GM23338 (cell line): ENCODE measurements around the gene FBXO47. TPM values are rescaled to one million over a fixed set of nuclear protein-coding genes. Genes with fewer than 3 reads are reported as not detected.

Experiments
- ATAC-seq: fragments of 200-7000 bp; cut with Tn5 transposase; 3 replicates; pipeline ENCODE4 v1.9.1; 2020
- DNase-seq: peaks from one replicate; pipeline ENCODE4 v3.0.0-alpha.2; 2015; ENCODE audit warnings: low spot score
- H2AFZ ChIP-seq: fragments of 200-600 bp; sonication (generic); 2 replicates; pipeline ENCODE4 v1.8.0; 2016; ENCODE audit warnings: antibody characterized with exemption, mild to moderate bottlenecking, moderate library complexity
- H3F3A ChIP-seq: fragments of 200-600 bp; sonication (generic); replicated peaks from 2 replicates; pipeline ENCODE4 v1.8.0; 2017; ENCODE audit warnings: antibody characterized with exemption, mixed run types, low read depth
- H3K27ac ChIP-seq: fragments of 200-600 bp; sonication (generic); 2 replicates; pipeline ENCODE4 v1.6.1; 2016; ENCODE audit warnings: low read depth
- H3K27me3 ChIP-seq: fragments of 200-600 bp; sonication (generic); 2 replicates; pipeline ENCODE4 v1.8.0; 2016; ENCODE audit warnings: mild to moderate bottlenecking, mixed run types, moderate library complexity; ENCODE audit not compliant: insufficient read depth
- H3K36me3 ChIP-seq: fragments of 200-600 bp; sonication (generic); 2 replicates; pipeline ENCODE4 v1.8.0; 2016; ENCODE audit warnings: mild to moderate bottlenecking; ENCODE audit not compliant: insufficient read depth
- H3K4me1 ChIP-seq: fragments of 200-600 bp; sonication (generic); 2 replicates; pipeline ENCODE4 v1.8.0; 2016; ENCODE audit warnings: mild to moderate bottlenecking, moderate library complexity; ENCODE audit not compliant: insufficient read depth
- H3K4me2 ChIP-seq: fragments of 200-600 bp; sonication (generic); 2 replicates; pipeline ENCODE4 v1.7.1; 2017; ENCODE audit warnings: mixed run types
- H3K4me3 ChIP-seq: fragments of 200-600 bp; sonication (generic); 2 replicates; pipeline ENCODE4 v1.6.1; 2016; ENCODE audit warnings: mixed run types
- H3K79me2 ChIP-seq: fragments of 200-600 bp; sonication (generic); replicated peaks from 2 replicates; pipeline ENCODE4 v1.8.0; 2017; ENCODE audit warnings: mild to moderate bottlenecking; ENCODE audit not compliant: insufficient read depth
- H3K9me2 ChIP-seq: fragments of 200-600 bp; sonication (generic); 2 replicates; pipeline ENCODE4 v1.8.0; 2017; ENCODE audit not compliant: insufficient read depth
- H4K20me1 ChIP-seq: fragments of 200-600 bp; sonication (generic); replicated peaks from 2 replicates; pipeline ENCODE4 v1.8.0; 2017; ENCODE audit warnings: mild to moderate bottlenecking; ENCODE audit not compliant: insufficient read depth
- H3K27ac Mint-ChIP-seq: 2 replicates; pipeline ENCODE4 v1.8.0; 2020; ENCODE audit warnings: inconsistent platforms, mild to moderate bottlenecking, moderate library complexity, mixed read lengths
- H3K27me3 Mint-ChIP-seq: 3 replicates; pipeline ENCODE4 v1.8.0; 2022; ENCODE audit warnings: low read depth, mild to moderate bottlenecking, moderate library complexity, mixed read lengths, inconsistent platforms; ENCODE audit not compliant: insufficient read depth, poor library complexity
- H3K36me3 Mint-ChIP-seq: 3 replicates; pipeline ENCODE4 v1.8.0; 2021; ENCODE audit warnings: low read depth, mild to moderate bottlenecking, inconsistent platforms, moderate library complexity, mixed read lengths
- H3K4me1 Mint-ChIP-seq: 3 replicates; pipeline ENCODE4 v1.8.0; 2020; ENCODE audit warnings: mild to moderate bottlenecking, inconsistent platforms, mixed read lengths
- H3K4me3 Mint-ChIP-seq: 3 replicates; pipeline ENCODE4 v1.8.0; 2021; ENCODE audit warnings: moderate library complexity, mild to moderate bottlenecking, inconsistent platforms, mixed read lengths
- H3K9me3 Mint-ChIP-seq: 3 replicates; pipeline ENCODE4 v1.8.0; 2020; ENCODE audit warnings: moderate library complexity, mild to moderate bottlenecking, inconsistent platforms, mixed read lengths
- CREB1 ChIP-seq: fragments of 250-450 bp; sonication (Bioruptor Pico); IDR thresholded peaks from 2 replicates; pipeline ENCODE4 v1.5.0; 2020; ENCODE audit warnings: low read depth, mild to moderate bottlenecking, moderate library complexity
- EZH2 ChIP-seq: fragments of 200-600 bp; sonication (generic); IDR thresholded peaks from one replicate; pipeline ENCODE4 v1.8.0; 2017; ENCODE audit warnings: antibody characterized with exemption, mild to moderate bottlenecking, low read depth; ENCODE audit not compliant: unreplicated experiment
- EZH2phosphoT487 ChIP-seq: fragments of 200-600 bp; sonication (generic); IDR thresholded peaks from one replicate; pipeline ENCODE4 v1.8.1; 2018; ENCODE audit warnings: antibody characterized with exemption; ENCODE audit not compliant: unreplicated experiment
- JUNB ChIP-seq: IDR thresholded peaks from one replicate; pipeline ENCODE4 v1.6.1; 2016; ENCODE audit warnings: antibody characterized with exemption; ENCODE audit not compliant: unreplicated experiment
- NANOG ChIP-seq: IDR thresholded peaks from 2 replicates; pipeline ENCODE4 v1.6.1; 2016; ENCODE audit warnings: antibody characterized with exemption, borderline replicate concordance
- POLR2AphosphoS5 ChIP-seq: IDR thresholded peaks from 2 replicates; pipeline ENCODE4 v1.6.1; 2016; ENCODE audit warnings: antibody characterized with exemption, low read depth
- STAT1 ChIP-seq: IDR thresholded peaks from one replicate; pipeline ENCODE4 v1.6.1; 2016; ENCODE audit warnings: antibody characterized with exemption; ENCODE audit not compliant: unreplicated experiment
- ZNF114 ChIP-seq: fragments of 250-450 bp; sonication (Bioruptor Pico); IDR thresholded peaks from 2 replicates; pipeline ENCODE4 v1.5.0; 2020; ENCODE audit warnings: mild to moderate bottlenecking, moderate library complexity
- ZNF331 ChIP-seq: fragments of 250-450 bp; sonication (Bioruptor Pico); IDR thresholded peaks from 2 replicates; pipeline ENCODE4 v1.5.0; 2020; ENCODE audit warnings: low read depth, mild to moderate bottlenecking, moderate library complexity
- polyA plus RNA-seq: library from polyadenylated mRNA; unstranded; fragments of >200 nt; fragmentation: Nextera tagmentation; extraction: Ambion mirVana; gene quantifications from 2 replicates; pipeline ENCODE4 v1.2.1, GENCODE V29; 2016
- total RNA-seq: library from RNA; depleted of rRNA; stranded (reverse); fragments of >200 nt; shearing (Covaris generic); gene quantifications from 2 replicates; pipeline ENCODE4 v1.2.3, GENCODE V29; 2014
- TF ChIP-seq, protein P1 (sequence below): fragments of 250-450 bp; sonication (Bioruptor Pico); IDR thresholded peaks from 2 replicates; pipeline ENCODE4 v1.5.0; 2020; ENCODE audit warnings: mild to moderate bottlenecking, moderate library complexity
- TF ChIP-seq, protein P2 (sequence below): IDR thresholded peaks from 2 replicates; pipeline ENCODE4 v1.6.1; 2016; ENCODE audit warnings: antibody characterized with exemption
- TF ChIP-seq, protein P3 (sequence below), 2 experiments: fragments of 200-600 bp in 1 of 2; sonication (generic) in 1 of 2; conservative IDR thresholded peaks; 2 replicates each; pipeline versions ENCODE4 v1.5.1 to v1.6.1; 2016 to 2017; ENCODE audit warnings: antibody characterized with exemption in 2 of 2, low read depth in 2 of 2, mild to moderate bottlenecking in 2 of 2, moderate library complexity in 1 of 2
- TF ChIP-seq, protein P4 (sequence below): IDR thresholded peaks from one replicate; pipeline ENCODE4 v1.6.1; 2018; ENCODE audit warnings: antibody characterized with exemption; ENCODE audit not compliant: unreplicated experiment

FBXO47 gene
- total and polyA plus RNA-seq, 2 experiments from 2014 or later = not detected

DNA sequence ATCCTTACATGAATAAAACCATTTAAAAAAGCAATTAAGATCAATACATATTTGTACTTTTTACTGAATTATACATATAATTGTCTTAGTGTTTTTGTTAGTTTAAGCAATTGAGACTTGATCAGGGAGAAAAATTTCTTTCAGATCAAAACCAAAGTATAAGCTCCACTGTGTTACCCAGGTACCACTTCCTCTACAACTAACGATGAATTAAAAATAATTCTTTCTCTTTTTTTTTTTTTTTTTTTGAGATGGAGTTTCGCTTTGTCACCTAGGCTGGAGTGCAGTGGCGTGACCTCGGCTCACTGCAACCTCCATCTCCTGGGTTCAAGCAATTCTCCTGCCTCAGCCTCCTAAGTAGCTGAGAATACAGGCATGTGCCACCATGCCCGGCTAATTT lies 6.8 kb downstream of the FBXO47 start:
- no peaks in the 10 kb centered on the region for H3K4me1 ChIP-seq
- H3K4me3 Mint-ChIP-seq = no peak overlapping the region
- no peak overlapping the region for H3K27ac Mint-ChIP-seq
- no peak overlapping the region for H3K4me2 ChIP-seq
- no peaks in the 10 kb centered on the region for H3K79me2 ChIP-seq
- H4K20me1 ChIP-seq = no peaks in the 10 kb centered on the region
- DNase-seq = no peak
- H3K36me3 Mint-ChIP-seq = no peaks in the 10 kb centered on the region
- no peaks in the 10 kb centered on the region for H3K36me3 ChIP-seq
- no peak overlapping the region for H3K27ac ChIP-seq
- no peak overlapping the region for H3K4me3 ChIP-seq
- no peak for TF ChIP-seq POLR2AphosphoS5
- no peak for TF ChIP-seq ZNF331 (CRISPR knock-in tag)
- no peak for TF ChIP-seq NANOG
- TF ChIP-seq EZH2phosphoT487 = no peak
- TF ChIP-seq, protein P1, sequence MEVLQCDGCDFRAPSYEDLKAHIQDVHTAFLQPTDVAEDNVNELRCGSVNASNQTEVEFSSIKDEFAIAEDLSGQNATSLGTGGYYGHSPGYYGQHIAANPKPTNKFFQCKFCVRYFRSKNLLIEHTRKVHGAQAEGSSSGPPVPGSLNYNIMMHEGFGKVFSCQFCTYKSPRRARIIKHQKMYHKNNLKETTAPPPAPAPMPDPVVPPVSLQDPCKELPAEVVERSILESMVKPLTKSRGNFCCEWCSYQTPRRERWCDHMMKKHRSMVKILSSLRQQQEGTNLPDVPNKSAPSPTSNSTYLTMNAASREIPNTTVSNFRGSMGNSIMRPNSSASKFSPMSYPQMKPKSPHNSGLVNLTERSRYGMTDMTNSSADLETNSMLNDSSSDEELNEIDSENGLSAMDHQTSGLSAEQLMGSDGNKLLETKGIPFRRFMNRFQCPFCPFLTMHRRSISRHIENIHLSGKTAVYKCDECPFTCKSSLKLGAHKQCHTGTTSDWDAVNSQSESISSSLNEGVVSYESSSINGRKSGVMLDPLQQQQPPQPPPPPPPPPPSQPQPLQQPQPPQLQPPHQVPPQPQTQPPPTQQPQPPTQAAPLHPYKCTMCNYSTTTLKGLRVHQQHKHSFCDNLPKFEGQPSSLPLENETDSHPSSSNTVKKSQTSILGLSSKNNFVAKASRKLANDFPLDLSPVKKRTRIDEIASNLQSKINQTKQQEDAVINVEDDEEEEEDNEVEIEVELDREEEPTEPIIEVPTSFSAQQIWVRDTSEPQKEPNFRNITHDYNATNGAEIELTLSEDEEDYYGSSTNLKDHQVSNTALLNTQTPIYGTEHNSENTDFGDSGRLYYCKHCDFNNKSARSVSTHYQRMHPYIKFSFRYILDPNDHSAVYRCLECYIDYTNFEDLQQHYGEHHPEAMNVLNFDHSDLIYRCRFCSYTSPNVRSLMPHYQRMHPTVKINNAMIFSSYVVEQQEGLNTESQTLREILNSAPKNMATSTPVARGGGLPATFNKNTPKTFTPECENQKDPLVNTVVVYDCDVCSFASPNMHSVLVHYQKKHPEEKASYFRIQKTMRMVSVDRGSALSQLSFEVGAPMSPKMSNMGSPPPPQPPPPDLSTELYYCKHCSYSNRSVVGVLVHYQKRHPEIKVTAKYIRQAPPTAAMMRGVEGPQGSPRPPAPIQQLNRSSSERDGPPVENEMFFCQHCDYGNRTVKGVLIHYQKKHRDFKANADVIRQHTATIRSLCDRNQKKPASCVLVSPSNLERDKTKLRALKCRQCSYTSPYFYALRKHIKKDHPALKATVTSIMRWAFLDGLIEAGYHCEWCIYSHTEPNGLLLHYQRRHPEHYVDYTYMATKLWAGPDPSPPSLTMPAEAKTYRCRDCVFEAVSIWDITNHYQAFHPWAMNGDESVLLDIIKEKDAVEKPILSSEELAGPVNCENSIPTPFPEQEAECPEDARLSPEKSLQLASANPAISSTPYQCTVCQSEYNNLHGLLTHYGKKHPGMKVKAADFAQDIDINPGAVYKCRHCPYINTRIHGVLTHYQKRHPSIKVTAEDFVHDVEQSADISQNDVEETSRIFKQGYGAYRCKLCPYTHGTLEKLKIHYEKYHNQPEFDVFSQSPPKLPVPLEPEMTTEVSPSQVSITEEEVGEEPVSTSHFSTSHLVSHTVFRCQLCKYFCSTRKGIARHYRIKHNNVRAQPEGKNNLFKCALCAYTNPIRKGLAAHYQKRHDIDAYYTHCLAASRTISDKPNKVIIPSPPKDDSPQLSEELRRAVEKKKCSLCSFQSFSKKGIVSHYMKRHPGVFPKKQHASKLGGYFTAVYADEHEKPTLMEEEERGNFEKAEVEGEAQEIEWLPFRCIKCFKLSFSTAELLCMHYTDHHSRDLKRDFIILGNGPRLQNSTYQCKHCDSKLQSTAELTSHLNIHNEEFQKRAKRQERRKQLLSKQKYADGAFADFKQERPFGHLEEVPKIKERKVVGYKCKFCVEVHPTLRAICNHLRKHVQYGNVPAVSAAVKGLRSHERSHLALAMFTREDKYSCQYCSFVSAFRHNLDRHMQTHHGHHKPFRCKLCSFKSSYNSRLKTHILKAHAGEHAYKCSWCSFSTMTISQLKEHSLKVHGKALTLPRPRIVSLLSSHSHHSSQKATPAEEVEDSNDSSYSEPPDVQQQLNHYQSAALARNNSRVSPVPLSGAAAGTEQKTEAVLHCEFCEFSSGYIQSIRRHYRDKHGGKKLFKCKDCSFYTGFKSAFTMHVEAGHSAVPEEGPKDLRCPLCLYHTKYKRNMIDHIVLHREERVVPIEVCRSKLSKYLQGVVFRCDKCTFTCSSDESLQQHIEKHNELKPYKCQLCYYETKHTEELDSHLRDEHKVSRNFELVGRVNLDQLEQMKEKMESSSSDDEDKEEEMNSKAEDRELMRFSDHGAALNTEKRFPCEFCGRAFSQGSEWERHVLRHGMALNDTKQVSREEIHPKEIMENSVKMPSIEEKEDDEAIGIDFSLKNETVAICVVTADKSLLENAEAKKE = no peak
- no peak for TF ChIP-seq JUNB
- no peak for TF ChIP-seq ZNF114 (CRISPR knock-in tag)
- TF ChIP-seq, protein P2, sequence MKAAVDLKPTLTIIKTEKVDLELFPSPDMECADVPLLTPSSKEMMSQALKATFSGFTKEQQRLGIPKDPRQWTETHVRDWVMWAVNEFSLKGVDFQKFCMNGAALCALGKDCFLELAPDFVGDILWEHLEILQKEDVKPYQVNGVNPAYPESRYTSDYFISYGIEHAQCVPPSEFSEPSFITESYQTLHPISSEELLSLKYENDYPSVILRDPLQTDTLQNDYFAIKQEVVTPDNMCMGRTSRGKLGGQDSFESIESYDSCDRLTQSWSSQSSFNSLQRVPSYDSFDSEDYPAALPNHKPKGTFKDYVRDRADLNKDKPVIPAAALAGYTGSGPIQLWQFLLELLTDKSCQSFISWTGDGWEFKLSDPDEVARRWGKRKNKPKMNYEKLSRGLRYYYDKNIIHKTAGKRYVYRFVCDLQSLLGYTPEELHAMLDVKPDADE = no peak
- TF ChIP-seq, protein P3, sequence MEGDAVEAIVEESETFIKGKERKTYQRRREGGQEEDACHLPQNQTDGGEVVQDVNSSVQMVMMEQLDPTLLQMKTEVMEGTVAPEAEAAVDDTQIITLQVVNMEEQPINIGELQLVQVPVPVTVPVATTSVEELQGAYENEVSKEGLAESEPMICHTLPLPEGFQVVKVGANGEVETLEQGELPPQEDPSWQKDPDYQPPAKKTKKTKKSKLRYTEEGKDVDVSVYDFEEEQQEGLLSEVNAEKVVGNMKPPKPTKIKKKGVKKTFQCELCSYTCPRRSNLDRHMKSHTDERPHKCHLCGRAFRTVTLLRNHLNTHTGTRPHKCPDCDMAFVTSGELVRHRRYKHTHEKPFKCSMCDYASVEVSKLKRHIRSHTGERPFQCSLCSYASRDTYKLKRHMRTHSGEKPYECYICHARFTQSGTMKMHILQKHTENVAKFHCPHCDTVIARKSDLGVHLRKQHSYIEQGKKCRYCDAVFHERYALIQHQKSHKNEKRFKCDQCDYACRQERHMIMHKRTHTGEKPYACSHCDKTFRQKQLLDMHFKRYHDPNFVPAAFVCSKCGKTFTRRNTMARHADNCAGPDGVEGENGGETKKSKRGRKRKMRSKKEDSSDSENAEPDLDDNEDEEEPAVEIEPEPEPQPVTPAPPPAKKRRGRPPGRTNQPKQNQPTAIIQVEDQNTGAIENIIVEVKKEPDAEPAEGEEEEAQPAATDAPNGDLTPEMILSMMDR (conservative IDR thresholded peaks at IDR 0.05; ENCODE audit: low read depth in 2 of 2) = no peak
- no peak for TF ChIP-seq STAT1
- TF ChIP-seq, protein P4, sequence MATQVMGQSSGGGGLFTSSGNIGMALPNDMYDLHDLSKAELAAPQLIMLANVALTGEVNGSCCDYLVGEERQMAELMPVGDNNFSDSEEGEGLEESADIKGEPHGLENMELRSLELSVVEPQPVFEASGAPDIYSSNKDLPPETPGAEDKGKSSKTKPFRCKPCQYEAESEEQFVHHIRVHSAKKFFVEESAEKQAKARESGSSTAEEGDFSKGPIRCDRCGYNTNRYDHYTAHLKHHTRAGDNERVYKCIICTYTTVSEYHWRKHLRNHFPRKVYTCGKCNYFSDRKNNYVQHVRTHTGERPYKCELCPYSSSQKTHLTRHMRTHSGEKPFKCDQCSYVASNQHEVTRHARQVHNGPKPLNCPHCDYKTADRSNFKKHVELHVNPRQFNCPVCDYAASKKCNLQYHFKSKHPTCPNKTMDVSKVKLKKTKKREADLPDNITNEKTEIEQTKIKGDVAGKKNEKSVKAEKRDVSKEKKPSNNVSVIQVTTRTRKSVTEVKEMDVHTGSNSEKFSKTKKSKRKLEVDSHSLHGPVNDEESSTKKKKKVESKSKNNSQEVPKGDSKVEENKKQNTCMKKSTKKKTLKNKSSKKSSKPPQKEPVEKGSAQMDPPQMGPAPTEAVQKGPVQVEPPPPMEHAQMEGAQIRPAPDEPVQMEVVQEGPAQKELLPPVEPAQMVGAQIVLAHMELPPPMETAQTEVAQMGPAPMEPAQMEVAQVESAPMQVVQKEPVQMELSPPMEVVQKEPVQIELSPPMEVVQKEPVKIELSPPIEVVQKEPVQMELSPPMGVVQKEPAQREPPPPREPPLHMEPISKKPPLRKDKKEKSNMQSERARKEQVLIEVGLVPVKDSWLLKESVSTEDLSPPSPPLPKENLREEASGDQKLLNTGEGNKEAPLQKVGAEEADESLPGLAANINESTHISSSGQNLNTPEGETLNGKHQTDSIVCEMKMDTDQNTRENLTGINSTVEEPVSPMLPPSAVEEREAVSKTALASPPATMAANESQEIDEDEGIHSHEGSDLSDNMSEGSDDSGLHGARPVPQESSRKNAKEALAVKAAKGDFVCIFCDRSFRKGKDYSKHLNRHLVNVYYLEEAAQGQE = no peak
- no peak for TF ChIP-seq CREB1 (CRISPR knock-in tag)
- TF ChIP-seq EZH2 = no peak
- no peaks in the 10 kb centered on the region for H3K9me2 ChIP-seq
- no peaks in the 10 kb centered on the region for H3K27me3 ChIP-seq
- H3F3A ChIP-seq = no peaks in the 10 kb centered on the region
- H2AFZ ChIP-seq = no peak overlapping the region
- H3K4me1 Mint-ChIP-seq = no peaks in the 10 kb centered on the region
- peaks cover 1% of the 10 kb centered on the region for H3K27me3 Mint-ChIP-seq
- H3K9me3 Mint-ChIP-seq = no peaks in the 10 kb centered on the region
- ATAC-seq = no peak
